SHP77 treated with DMSO at 0.1 percent for 48 hours (cell line): ENCODE results near the gene CDK12.
"Not testable (repeated sequence)": the region's sequence is repeated elsewhere in the genome, so short reads cannot be mapped to it uniquely, and the experiment has no call there.

Experiments used
- DNase-seq: peaks from one replicate; lab custom pipeline; 2025; lab: John Stamatoyannopoulos, UW

Gene CDK12

DNA sequence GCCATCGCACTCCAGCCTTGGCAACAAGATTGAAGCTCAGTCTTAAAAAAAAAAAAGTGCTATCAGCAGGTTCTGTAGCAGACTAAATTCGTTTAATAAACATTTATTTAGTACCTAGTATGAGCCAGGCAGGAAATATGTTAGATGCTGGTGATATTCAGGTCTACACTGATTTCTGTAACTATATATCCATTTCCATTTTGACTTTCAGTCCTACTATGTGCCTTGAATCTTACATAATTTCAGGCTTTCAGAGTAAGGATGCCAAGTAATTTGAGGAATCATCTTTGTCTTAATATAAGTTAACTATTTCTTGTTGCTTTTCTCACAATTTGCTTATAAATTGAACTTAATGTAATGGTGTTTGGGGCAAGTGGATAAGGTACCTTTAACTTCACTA lies 46.2 kb downstream of the CDK12 start:
- DNase-seq: no peak

DNA sequence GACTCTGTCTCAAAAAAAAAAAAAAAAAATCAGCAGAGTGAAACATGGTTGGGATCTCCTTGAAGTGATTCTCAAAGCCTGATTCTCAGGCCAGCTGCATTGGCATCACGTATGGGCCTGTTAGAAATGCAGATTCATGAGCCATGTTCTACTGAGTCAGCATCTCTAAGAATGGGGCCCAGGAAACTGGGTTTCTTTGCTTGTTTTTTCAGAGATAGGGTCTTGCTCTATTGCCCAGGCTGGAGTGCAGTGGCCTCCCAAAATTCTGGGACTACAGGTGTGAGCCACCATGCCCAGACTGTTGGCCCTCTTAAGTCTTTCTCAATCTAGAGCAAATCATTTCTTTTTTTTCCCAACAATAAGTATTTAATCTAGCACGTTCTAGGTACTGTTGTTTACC lies 47.7 kb downstream of the CDK12 start:
- no peak for DNase-seq

DNA sequence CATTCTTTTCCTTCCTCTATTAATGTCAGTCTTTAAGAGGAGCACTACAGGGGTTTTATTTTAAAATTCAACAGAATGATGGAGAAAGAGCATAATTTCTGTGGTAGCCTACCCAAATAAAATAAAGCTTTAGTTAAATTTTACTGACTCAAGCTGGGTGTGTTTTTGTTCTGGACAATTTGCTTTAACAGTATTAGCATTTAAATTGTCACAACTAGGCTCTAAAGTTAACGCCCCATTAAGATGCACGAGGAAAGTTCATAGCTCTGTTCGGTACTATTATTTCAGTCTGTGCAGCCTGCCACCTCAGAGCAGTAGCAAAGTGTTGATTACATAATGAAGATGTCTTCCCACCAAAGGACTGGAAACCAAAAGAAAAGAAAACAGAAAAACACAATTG lies 52.0 kb downstream of the CDK12 start:
- DNase-seq: no peak

DNA sequence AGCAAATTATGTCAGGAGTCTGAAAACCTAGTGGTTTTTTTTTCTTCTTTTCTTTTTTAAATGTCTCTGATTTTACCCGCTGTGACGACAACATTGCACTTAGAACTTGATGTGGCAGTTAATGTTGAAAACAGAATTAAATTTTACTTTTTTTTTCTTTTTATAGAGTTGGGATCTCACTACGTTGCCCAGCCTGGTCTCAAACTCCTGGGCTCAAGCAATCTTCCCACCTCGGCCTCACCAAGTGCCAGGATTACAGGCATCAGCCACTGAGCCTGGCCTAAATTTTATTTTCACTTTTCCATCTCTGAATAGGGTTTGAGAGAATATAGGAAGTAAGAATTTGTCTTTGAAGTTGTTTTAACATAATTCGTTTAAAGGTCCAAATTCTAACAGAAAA lies 52.6 kb downstream of the CDK12 start:
- DNase-seq: no peak

DNA sequence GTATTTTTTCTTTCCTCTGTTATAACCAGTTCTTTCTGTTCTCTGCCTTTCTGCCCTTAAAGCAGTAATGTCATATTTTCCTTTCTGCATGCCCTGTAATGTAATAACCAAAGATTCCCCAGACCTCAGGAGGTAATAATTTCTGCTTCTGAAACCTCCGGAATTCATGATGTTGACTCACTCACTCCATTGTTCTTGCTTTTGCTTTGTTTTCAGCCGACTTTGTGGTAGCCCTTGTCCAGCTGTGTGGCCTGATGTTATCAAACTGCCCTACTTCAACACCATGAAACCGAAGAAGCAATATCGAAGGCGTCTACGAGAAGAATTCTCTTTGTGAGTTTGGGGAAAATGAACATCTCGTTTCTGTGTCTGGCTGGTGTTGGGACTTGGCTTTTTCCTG lies 55.9 kb downstream of the CDK12 start:
- no peak for DNase-seq

DNA sequence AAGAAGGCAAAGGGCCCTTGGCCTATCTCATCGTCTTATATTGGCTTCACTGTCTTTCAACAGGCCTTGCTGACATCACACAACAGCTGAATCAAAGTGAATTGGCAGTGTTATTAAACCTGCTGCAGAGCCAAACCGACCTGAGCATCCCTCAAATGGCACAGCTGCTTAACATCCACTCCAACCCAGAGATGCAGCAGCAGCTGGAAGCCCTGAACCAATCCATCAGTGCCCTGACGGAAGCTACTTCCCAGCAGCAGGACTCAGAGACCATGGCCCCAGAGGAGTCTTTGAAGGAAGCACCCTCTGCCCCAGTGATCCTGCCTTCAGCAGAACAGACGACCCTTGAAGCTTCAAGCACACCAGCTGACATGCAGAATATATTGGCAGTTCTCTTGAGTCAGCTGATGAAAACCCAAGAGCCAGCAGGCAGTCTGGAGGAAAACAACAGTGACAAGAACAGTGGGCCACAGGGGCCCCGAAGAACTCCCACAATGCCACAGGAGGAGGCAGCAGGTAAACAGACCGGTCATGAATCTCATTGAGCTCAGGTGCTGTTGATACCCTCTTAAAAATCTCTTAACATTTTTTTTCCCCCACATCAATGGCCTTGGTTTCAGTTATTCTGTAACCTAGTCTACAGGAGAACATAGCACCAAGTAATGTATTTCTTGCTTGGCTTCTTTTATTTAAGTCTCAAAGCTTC lies 64.7 kb downstream of the CDK12 start:
- no peak for DNase-seq

DNA sequence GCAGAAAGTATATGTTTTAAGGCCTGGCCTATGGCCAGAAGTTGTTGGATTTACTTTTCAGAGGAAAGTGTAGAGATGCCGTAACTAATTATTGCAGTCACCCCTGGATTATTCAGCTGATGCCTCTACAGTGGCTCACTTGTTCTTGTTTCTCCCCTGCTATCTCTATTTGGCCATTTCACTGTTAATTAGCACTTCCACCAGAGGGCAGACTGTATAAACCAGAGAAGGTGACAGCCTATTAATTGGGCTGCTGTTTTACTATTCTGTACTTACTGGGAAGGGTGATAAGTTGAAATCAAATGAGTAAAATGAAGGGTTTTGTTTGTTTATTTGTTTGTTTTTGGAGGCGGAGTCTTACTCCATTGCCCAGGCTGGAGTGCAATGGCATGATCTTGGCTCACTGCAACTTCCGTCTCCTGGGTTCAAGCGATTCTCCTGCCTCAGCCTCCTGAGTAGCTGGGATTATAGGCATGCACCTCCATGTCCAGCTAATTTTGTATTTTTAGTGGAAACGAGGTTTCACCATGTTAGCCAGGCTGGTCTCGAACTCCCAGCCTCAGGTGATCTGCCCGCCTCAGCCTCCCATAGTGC lies 66.0 kb downstream of the CDK12 start:
- DNase-seq: no peak

DNA sequence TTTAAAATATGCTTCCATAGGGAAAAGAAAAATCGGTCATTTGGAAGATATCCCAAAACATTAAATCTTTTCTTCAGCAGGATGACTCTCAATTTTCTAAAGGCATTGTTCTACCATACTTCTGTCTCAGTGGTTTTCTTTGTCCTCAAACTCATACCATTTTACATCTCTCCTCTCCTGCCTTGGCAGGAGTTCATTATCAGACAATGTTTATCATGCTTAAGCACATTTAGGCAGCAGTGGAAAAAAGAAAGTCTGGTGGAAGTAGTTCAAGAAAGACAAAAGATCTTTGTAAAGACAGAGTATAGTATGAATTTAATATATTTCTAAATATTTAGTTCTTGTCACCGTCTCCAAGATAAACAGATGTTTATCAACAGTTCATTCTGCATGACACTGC lies 68.2 kb downstream of the CDK12 start:
- DNase-seq: no peak

DNA sequence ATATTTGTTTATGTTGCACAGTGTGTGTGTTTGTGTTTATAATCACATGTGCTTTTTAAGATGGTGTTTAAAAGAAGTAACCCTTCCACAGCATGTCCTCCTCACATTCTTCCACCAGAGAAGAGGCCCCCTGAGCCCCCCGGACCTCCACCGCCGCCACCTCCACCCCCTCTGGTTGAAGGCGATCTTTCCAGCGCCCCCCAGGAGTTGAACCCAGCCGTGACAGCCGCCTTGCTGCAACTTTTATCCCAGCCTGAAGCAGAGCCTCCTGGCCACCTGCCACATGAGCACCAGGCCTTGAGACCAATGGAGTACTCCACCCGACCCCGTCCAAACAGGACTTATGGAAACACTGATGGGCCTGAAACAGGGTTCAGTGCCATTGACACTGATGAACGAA lies 69.2 kb downstream of the CDK12 start:
- DNase-seq: no peak

DNA sequence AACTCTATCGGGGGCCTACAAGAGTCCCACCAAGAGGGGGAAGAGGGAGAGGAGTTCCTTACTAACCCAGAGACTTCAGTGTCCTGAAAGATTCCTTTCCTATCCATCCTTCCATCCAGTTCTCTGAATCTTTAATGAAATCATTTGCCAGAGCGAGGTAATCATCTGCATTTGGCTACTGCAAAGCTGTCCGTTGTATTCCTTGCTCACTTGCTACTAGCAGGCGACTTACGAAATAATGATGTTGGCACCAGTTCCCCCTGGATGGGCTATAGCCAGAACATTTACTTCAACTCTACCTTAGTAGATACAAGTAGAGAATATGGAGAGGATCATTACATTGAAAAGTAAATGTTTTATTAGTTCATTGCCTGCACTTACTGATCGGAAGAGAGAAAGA lies 70.0 kb downstream of the CDK12 start:
- DNase-seq: no peak

DNA sequence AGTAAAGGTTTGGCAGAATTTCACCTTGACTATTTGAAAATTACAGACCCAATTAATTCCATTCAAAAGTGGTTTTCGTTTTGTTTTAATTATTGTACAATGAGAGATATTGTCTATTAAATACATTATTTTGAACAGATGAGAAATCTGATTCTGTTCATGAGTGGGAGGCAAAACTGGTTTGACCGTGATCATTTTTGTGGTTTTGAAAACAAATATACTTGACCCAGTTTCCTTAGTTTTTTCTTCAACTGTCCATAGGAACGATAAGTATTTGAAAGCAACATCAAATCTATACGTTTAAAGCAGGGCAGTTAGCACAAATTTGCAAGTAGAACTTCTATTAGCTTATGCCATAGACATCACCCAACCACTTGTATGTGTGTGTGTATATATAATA lies 72.6 kb downstream of the CDK12 start:
- DNase-seq: no peak

DNA sequence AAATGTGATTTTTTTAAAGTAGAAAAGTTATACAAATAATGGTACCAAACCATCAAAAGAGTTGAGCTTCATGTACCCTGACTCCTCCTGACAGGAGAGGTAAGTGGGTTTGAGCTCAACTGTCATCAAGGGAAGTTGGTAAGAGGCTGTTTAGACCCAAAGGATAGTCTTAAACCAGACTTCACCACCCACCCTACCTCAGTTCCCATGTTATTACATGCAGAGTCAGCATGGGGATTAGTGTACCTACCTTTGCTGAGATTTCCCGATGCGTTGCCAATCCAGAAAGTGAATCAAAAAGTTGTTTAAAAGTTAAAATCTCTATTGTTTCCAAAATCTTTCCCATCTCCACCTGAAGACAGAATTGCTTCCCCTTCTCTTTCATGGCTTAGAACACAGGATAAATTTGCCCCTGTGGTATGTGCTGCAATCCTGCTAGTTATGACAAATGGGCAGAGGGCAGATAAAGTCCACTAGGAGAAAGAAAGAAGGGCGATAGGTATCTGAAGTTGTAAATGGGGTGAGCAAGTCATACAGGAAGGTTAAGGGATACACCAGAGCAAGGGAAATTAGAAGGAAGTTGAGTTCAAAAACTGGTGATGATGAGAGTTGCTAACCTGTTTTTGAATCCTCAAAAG lies 73.6 kb downstream of the CDK12 start:
- DNase-seq: no peak

DNA sequence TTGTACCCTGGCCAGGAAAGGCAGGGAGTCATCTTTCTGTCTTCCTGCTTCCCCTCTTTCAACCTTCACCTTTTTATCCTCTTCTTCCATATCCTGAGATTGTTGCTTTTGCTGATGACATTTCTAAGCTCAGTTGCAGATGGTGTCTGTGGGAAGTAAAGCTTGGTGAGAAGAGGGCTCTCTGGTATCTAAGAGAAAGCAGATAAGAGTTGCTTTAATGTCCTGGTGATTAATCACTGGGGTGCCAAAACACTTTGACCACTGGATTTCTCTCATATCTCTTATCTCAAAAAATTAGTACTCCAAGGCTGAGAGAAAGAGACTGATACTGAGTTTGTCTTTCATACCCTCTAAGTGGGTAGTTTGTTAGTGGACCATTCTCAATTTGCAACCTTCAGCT lies 75.2 kb downstream of the CDK12 start:
- no peak for DNase-seq

DNA sequence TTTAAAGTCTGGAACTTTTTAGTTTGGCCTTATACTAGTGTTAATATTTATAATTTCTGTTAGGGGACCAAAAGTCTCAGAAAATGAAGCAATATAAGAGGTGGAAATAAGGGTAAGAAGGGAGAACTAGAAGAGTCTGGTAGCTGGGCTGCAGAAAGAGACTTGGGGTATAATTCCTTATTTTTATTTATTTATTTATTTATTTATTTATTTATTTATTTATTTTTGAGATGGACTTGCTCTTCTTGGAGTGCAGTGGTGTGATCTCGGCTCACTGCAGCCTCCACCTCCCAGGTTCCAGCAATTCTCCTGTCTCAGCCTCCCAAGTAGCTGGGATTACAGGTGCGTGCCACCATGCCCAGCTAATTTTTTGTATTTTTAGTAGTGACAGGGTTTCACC lies 76.1 kb downstream of the CDK12 start:
- not testable (repeated sequence) for DNase-seq

DNA sequence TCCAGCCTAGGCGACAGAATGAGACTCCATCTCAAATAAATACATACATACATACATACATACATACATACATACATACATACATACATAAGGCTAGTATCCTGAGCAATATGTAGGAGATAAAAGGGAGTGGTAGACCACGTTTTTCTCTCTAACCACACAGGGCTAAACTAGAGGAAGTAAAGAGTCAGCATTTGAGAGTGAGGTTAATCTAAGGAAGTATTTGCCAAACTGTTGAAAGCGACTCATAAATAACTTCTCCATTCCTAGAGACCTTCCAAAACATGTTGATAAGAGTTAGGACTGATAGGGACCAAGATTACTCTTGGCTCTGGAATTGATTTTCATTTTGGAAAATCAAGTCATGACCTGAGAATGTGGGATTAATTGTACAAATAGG lies 77.6 kb downstream of the CDK12 start:
- no peak for DNase-seq

DNA sequence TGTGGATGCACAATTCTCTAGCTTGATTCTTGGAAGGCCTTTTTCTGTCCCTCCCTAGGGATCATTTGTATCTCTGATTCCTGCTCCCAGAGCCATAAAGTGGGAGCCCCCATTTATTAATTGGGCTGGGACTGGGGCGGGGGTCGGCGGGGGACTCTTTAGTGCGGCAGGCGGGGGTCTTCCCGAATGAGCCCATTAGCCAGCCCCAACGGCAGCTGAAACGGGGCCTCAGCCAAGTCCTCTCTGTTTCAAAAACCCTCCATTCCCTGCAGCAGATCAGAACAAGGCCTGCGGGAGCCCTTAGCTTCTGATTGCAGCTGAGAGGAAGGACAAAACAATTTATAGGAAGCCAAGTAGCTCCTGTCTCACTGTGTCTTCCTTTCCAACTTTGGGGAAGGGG lies 79.3 kb downstream of the CDK12 start:
- no peak for DNase-seq

DNA sequence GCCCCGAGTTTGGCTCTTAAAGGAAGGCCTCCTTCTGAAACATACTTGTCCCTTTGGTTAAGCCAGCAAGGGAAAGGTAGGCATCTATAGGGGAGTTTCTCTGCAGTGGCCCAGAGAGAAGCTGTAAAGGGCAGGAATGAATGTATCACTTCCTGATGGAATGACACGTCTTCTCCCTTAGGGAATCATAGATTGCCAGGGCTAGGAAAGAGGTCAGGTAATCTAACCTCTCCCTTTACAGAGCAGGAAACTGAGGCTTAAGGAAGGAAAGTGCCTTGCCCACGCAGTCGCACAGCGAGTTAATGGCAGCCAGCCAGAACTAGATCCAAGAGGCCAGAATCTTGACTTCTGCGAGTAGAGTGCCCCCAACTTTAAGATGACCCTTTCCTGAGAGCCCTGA lies 80.4 kb downstream of the CDK12 start:
- DNase-seq: no peak

DNA sequence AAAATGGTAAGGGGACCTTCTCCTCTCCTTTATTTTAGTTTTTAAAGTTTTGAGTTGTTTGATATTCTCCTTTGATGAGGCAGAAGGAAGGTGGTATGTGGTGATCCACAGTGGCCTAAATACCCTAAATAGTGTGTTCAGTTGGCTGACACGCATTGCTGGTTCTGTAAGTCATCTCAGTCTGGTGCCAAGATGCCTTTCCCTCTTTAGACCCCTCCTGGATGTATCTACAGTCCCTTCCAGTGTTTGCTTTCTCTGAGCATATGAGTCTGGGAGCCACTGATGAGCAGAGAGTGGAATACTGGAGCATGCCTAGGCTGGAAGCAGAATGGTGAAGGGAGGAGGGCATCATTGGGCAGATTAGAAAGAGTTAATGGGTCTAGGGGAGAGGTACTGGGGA lies 81.9 kb downstream of the CDK12 start:
- DNase-seq: no peak

DNA sequence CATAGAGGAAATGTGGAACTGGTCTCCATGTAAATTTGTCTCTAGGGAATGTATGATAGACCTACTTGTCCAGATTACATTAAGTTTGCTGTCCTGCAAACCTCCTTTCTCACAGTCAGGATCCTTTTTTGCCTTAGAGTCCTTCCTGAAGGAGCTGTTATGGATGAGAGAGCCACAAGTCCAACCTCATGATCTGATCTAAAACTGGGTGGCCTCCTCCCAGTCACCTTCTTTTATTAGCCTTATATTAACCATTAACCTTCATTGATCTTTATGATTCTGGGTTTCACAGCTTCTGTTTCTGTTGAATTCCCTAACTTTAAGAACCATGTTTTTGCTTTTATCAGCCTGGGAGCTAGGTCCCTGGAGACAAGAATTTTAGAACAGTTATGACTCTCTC lies 82.4 kb downstream of the CDK12 start:
- no peak for DNase-seq

DNA sequence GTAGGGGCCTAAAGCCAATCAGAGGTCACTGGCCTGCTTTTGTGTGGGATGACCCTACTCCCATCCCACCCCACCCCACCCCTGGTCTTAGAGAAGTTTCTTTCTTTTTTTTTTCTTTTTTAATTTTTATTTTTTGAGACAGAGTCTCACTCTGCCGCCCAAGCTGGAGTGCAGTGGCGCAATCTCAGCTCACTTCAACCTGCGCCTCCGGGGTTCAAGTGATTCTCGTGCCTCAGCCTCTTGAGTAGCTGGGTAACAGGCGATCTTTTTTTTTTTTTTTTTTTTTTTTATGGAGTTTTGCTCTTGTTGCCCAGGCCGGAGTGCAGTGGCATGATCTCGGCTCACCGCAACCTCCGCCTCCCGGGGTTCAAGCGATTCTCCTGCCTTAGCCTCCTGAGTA lies 83.1 kb downstream of the CDK12 start:
- DNase-seq: not testable (repeated sequence)

DNA sequence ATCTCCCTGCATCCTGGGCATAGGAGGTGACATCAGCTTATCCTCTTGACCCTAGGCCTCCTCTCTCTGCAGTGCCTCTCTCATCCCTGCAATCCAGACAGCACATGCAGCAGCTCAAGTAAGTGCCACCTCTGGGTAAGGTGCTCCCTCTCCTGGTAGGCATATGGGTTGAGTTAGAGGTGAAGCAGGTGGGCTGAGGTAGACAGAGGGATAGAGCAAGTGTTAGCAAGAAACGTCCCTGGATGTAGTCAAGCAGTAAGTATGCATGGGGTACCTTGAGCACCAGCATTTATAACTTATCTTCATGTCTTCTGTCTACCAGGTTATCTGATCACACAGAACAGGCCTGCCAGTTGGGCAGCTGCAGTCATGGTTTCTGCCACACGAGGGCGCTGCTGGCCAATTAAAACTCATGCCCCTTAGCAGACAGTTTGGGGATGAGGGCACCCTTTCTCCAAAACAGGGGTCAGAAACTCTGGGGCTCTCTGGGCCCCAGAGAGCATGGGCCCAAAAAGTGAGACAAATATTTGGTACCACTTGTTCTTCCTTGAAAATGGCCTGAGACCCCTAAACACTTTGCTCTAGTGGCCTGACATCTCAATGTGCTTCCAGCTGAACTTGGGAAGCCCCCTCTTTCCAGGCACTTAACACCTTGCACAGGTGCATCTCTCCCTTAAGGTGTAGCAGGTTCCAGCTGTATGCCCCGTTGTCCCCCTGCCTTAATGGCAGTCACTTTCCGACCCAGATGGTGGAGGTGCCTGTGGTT lies 86.6 kb downstream of the CDK12 start:
- DNase-seq: no peak

DNA sequence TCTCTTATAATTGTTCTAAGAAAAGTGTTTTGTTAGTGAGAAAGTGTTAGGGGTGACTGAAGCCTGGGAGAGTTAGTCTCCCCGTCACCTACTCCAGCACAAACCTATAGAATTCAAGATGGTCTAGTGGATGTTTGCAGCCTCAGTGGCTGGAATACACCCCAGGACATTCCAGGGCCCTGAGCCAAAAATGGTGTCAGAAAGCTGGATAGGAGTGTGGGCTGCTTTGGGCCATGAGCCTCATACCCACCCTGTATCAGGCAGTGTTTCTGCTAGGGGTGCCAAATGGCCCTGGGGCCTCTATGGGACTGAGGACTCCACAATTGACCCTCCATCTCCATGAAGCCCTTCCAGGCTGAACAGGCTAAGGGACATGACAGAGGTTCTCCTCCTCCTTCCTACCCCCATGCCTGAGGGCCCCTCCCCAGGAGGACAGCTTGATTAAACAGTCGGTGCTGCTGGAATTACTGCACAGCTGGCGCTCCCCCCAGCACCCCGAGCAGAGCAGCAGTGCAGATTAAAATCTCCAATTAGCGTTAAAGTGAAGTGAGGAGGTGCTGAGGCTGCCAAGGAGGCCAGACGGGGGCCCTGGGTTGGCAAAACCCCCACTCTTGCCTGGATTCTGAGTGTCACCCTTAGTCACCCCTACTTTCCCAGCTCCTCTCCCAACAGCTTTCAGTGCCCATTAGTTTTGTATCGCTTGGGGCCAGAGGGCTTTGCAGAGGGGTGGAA lies 87.4 kb downstream of the CDK12 start:
- no peak for DNase-seq
